HG03135 (cell line): ENCODE measurements around the gene ZNF763.
A peak's percentile ranks its signal among the peaks of the same experiment; 100 is the strongest.
"Not testable (repeated sequence)": the region's sequence is repeated elsewhere in the genome, so short reads cannot be mapped to it uniquely, and the experiment has no call there.

Experiments
- ATAC-seq: cut with Tn5 transposase; IDR thresholded peaks from one replicate; pipeline ENCODE4 v1.9.1; 2021; ENCODE audit warnings: mild to moderate bottlenecking, moderate library complexity; ENCODE audit not compliant: unreplicated experiment

Gene ZNF763

GRCh38 chr19:11971041-11971440 is 6.2 kb downstream of the ZNF763 start:
- ATAC-seq = no peak

GRCh38 chr19:11973019-11973810 is 8.4 kb downstream of the ZNF763 start:
- no peak for ATAC-seq

GRCh38 chr19:11978492-11979100 is 13.8 kb downstream of the ZNF763 start:
- no peak for ATAC-seq

GRCh38 chr19:11979527-11979926 is 14.7 kb downstream of the ZNF763 start:
- ATAC-seq = no peak

- no peak for ATAC-seq
Measured at GRCh38 chr19:11982526-11982925, 17.7 kb downstream of the ZNF763 start.

GRCh38 chr19:11984986-11985385 is 20.1 kb downstream of the ZNF763 start:
- ATAC-seq = no peak

- no peak for ATAC-seq
Measured at GRCh38 chr19:11986754-11987153, 21.9 kb downstream of the ZNF763 start.

GRCh38 chr19:11987405-11988281 is 22.8 kb downstream of the ZNF763 start:
- ATAC-seq = peak; percentile 83

- no peak for ATAC-seq
Measured at GRCh38 chr19:11989112-11989456, 24.2 kb downstream of the ZNF763 start.

- not testable (repeated sequence) for ATAC-seq
Measured at GRCh38 chr19:11991921-11992320, 27.1 kb downstream of the ZNF763 start.

GRCh38 chr19:11995174-11995573 is 30.3 kb downstream of the ZNF763 start:
- no peak for ATAC-seq

- ATAC-seq = peak; percentile 58
Measured at GRCh38 chr19:12000152-12000981, 35.5 kb downstream of the ZNF763 start.

- no peak for ATAC-seq
Measured at GRCh38 chr19:12015015-12015752, 50.3 kb downstream of the ZNF763 start.

- no peak for ATAC-seq
Measured at GRCh38 chr19:12015753-12016116, 50.9 kb downstream of the ZNF763 start.
